Erythroblast (primary cell): Measurements from ENCODE around the gene EOLA1.
"Not testable (repeated sequence)": the region's sequence is repeated elsewhere in the genome, so short reads cannot be mapped to it uniquely, and the experiment has no call there.

Source experiments
- DNase-seq, 2 experiments: peaks; one replicate each; lab custom pipeline; 2025; lab: John Stamatoyannopoulos, UW
- GATA1 ChIP-seq: IDR thresholded peaks from 2 replicates; pipeline ENCODE4 v1.6.1; 2011; ENCODE audit warnings: low read depth, mild to moderate bottlenecking, control low read depth, low read length, moderate library complexity
- POLR2A ChIP-seq: IDR thresholded peaks from 2 replicates; pipeline ENCODE4 v1.6.1; 2011; ENCODE audit warnings: mild to moderate bottlenecking, low read length

The EOLA1 gene

DNA sequence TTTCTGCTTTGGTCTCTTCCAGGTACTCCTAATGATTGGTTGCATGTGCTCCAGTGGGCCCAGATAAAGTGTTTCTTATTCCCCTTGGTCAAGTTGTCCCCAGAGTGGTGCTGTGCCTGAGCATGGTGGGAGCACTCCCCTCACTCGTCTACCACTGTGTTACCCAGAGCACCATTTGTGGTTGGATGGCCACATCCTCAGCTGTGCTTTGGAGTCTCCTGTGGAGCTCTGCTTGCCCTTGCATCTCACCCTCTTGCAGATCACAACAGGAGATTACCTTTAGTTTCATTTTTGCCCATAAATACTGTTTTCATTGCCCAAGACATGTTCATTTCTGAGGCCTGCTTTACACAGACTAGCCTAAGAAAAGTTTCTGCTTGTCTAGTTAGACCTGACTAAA, 9.6 kb downstream of the EOLA1 start:
- not testable (repeated sequence) for DNase-seq

GRCh38 chrX:149551245-149551938, 10.6 kb downstream of the EOLA1 start:
- DNase-seq: not testable (repeated sequence)

DNA sequence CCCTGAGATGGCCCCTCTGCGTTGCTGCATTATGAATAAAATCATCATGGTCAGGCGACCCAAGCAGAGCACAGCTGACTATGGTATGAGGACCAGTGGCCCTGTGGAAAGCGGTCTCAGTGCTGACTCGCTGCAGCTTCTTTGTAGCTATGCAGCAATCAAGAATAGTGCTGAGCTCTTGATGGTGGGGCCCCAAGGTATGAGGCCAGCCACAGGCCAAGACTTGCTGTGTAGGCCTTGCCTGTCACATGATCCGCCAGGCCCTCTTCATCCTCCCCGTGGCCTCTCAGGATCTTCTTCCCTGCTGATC, 11.1 kb downstream of the EOLA1 start:
- not testable (repeated sequence) for DNase-seq

DNA sequence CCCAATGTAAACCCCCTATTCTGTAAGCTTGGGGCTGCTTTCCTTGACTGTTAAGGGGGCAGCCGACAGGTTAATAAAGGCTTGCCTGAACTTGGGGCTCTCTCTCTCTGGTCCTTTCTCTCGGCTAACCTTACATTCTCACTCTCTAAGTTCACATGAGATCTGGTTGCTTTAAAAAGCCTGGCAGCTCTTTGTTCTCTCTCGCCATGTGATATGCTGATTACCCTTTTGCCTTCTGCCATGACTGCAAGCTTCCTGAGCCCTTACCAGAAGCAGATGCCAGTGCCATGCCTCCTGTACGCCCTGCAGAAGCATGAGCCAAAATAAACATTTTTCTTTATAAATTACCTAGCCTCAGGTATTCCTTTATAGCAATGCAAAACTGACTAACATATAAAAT, 14.4 kb downstream of the EOLA1 start:
- DNase-seq: not testable (repeated sequence)

DNA sequence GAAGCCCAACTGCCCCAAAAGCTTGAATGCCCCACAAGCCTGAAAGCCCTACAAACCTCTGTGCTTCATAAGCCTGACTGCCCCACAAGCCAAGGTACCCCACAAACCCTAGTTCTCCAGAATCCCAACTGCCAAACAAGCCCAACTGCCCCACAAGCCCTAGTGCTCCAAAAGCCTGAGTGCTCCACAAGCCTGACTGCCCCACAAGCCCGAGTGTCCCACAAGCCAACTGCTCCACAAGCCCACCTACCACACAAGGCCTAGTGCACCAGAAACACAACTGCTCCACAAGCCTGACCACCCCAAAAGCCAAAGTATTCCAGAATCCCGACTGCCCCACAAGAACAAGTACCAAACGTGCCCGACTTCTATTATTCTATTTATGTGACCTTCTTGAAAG, 22.5 kb downstream of the EOLA1 start:
- no peak for TF ChIP-seq POLR2A
- DNase-seq: no peak

DNA sequence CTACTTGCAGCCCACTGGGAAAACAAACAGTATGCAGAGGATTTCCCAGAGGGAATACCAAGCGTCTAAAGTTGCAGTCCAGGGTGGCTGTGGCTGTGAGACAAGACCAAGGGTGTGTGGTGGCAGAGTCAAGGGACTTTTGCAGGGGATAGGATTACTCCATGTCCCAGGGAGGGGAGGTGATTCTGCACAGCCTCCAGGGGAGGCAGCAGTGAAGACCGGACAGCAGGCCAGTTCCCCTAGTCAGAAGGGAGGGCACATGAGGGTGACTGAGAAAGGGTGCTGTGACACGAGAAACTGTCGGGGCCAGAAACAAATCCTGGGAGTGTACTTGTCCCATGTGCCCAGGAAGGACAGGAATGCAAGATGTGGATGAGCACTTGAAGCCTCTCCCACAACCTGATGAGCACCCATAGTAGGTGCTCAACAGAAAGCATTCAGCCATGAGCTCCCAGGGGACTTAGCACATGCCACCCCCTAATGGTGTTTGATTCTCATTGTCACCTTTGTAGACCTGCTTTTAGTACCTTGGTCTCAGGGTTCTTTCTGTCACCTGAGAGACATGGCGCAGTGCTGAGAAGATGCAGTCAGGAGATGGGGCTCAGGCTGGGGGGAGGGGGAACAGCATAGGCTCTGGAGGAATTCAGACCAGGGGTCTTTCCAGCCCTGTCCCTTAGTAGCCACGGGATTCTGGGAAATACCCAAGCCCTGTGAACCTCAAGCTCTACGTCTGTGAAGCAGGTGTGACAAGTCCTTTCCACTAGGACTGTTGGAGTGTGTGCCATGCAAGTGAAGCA, 27.0 kb downstream of the EOLA1 start:
- no peak for TF ChIP-seq GATA1
- no peak for TF ChIP-seq POLR2A
- no peak for DNase-seq

DNA sequence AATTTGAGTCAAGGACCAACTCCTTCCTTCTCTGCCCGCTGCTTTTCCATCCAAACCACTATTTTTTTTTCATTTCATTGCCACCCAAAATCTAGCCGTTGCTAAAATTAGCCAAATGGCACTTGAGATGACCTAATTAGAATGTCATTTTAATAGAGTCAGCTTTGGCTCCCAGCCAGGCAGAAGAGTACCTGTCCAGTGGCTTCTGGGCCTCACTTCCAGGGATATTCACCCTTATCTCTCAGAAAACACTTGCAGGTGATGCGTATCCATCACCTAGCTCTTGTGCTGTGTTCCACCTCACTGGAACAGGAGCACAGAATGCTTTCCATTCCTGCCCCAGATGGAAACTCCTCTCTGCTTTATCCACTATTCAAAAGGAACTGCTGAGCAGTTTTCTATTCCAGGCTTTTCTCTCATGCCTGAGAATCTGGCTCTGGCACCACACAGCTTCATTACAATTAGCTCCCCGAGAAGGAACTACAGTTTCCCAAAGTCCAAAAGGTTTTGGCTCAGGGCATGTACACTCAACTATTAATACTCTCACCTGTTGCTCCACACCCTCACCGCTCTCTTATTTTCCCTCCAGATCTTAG, 28.0 kb downstream of the EOLA1 start:
- no peak for DNase-seq
- TF ChIP-seq GATA1 (no peak), POLR2A (no peak)

DNA sequence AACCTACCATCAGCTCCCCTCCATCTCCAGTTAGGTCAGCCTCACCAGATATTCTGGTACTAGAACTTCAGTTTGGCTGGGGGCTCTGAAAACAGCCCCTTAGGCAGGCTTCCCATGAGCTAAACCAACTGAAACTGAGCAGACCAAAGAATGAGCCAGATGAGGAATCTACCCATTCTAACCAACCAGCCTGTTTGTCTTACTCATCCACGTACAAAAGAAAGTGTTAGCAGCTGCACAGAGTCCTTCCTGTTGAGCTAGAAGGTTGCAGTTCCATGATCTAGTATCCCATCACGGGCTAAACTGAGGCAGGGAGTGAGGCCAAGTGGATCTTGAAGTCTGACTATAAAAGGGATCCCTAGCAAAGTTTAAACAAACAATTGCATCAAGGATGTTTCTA, 29.0 kb downstream of the EOLA1 start:
- TF ChIP-seq GATA1 (no peak), POLR2A (no peak)
- no peak for DNase-seq

DNA sequence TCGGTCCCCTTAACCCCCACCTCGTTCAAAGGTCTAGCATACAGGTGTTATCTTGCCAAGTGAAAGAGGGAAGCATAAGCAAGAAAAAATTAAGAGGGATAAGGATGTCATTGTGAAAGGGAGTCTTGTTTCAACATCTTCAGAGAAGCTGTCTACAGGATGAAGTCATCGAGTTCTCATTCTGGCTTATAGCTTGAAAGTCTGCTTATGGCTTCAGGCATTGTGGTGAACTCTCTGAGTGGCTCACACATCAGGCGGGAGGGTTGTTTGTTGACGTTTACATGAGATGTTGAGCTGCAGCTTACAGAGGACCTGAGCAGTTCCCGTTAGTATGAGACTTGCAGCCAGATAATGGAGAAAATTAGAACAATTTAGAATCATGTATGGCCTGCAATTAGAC, 29.9 kb downstream of the EOLA1 start:
- DNase-seq: no peak

DNA sequence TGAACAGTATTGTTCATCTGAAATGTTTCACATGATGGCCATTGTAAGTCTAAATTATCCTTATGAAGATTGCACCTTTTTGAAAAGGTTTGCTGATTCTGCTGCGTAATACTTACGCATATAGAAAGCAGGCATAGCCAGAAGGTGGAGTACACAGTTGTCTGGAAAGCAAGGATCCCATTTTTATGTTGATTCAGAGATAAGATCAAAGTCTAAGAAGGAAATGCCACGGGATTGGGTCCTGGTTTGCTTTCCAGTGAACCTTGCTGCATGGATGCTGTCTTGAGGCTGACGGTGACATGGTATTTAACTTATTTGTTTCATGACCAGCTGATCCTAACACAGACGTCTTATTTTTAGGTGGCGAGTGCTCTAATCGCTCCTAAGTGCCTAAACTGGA, 31.0 kb downstream of the EOLA1 start:
- DNase-seq: no peak
- TF ChIP-seq POLR2A: no peak
- no peak for TF ChIP-seq GATA1

More for the DNA sequence above, 29.9 kb downstream of the EOLA1 start:
- TF ChIP-seq POLR2A (no peak), GATA1 (no peak)

DNA sequence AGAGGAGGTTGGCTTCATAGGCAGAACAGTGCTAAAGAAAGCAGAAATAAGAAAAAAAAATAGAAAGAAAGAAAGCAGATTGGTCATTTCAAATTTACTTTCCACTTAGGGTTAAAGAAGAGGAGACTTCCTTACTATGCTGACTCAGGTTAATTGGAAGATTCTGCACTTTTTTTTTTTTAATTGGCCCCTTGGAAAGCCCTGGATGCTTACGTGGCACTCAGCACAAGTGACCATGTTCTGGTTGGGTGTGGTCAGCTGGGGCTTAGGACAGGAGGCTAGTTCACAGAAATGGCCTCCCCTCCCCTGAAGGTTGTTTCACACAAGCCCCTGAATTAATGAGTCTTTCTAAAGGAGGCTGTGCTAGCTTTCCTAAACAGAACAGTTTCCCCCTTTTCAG, 31.9 kb downstream of the EOLA1 start:
- DNase-seq: no peak

GRCh38 chrX:149573456-149573855, 32.6 kb downstream of the EOLA1 start:
- not testable (repeated sequence) for DNase-seq

More for the DNA sequence above, 31.9 kb downstream of the EOLA1 start:
- TF ChIP-seq POLR2A (no peak), GATA1 (no peak)

- DNase-seq: not testable (repeated sequence)
Measured at GRCh38 chrX:149585631-149586030, 44.8 kb downstream of the EOLA1 start.

GRCh38 chrX:149587359-149587758, 46.5 kb downstream of the EOLA1 start, which contains the start of gene MAGEA9B:
Gene MAGEA9B, minus strand, starts transcription at chrX:149587459. Its CDS starts 4,280 bp downstream, at chrX:149583179.
- not testable (repeated sequence) for DNase-seq

GRCh38 chrX:149590993-149591392, 50.2 kb downstream of the EOLA1 start:
- not testable (repeated sequence) for DNase-seq

GRCh38 chrX:149595214-149595613, 54.4 kb downstream of the EOLA1 start, which contains the start of gene HSFX2:
Gene HSFX2, minus strand, starts transcription at chrX:149595314. Its CDS starts 614 bp downstream, at chrX:149594700.
- not testable (repeated sequence) for DNase-seq

GRCh38 chrX:149595943-149596342, 55.1 kb downstream of the EOLA1 start:
- not testable (repeated sequence) for DNase-seq
